Upper lobe of left lung (tissue), 6 donors: Measurements from ENCODE around the gene CCR1. TPM values are rescaled to one million over a fixed set of nuclear protein-coding genes. Genes with fewer than 3 reads are reported as not detected.
A peak's percentile ranks its signal among the peaks of the same experiment; 100 is the strongest.

Experiments used
- ATAC-seq, 2 donors: fragments of 200-7000 bp; cut with Tn5 transposase; one replicate each; pipeline ENCODE4 v1.9.1; 2022; ENCODE audit warnings: mild to moderate bottlenecking in 2 of 2, moderate library complexity in 2 of 2; ENCODE audit not compliant: low FRiP score in 2 of 2
- DNase-seq, 2 donors: peaks; one replicate each; pipeline ENCODE4 v3.0.0-alpha.2; 2019 to 2020
- H3K27ac ChIP-seq, 4 donors: fragments of 200-600 bp; sonication (generic); one replicate each; pipeline ENCODE4 v1.5.1; 2016 to 2019
- H3K27me3 ChIP-seq, 4 donors: fragments of 200-600 bp; sonication (generic); one replicate each; pipeline ENCODE4 v1.5.1; 2017 to 2019
- H3K36me3 ChIP-seq, 4 donors: fragments of 200-600 bp; sonication (generic); one replicate each; pipeline ENCODE4 v1.5.1; 2016 to 2019
- H3K4me1 ChIP-seq, 4 donors: fragments of 200-600 bp; sonication (generic); one replicate each; pipeline ENCODE4 v1.5.1; 2018 to 2019
- H3K4me3 ChIP-seq, 4 donors: fragments of 200-600 bp; sonication (generic); one replicate each; pipeline ENCODE4 v1.5.1; 2017 to 2019; ENCODE audit warnings: mild to moderate bottlenecking in 2 of 4, moderate library complexity in 1 of 4
- H3K9me3 ChIP-seq, 4 donors: fragments of 200-600 bp; sonication (generic); one replicate each; pipeline ENCODE4 v1.5.1; 2018 to 2019
- EP300 ChIP-seq, 4 donors: sonication (generic); formaldehyde crosslinking; IDR thresholded peaks; one replicate each; pipeline ENCODE4 v1.5.1; 2017; ENCODE audit warnings: antibody characterized with exemption in 4 of 4, control low read depth in 2 of 4
- POLR2A ChIP-seq, 4 donors: fragments of 450-650 bp; IDR thresholded peaks; one replicate each; pipeline ENCODE4 v1.5.1; 2016 to 2017; ENCODE audit warnings: antibody characterized with exemption in 4 of 4, mild to moderate bottlenecking in 2 of 4
- POLR2AphosphoS5 ChIP-seq, 2 donors: sonication (generic); formaldehyde crosslinking; IDR thresholded peaks; one replicate each; pipeline ENCODE4 v1.5.1; 2017; ENCODE audit warnings: antibody characterized with exemption in 2 of 2
- WGBS, 2 donors: methylation state at CpG; one replicate each; pipeline ENCODE4 v1.1.5; 2017 to 2018; 5-methylcytosine and 5-hydroxymethylcytosine counted together
- total RNA-seq, 6 donors: library from RNA; depleted of rRNA in 4 of 6; stranded (reverse); fragments of >200 nt in 4 of 6; gene quantifications; one replicate each; pipeline versions ENCODE4 v1.1.0 to v1.2.1, GENCODE V29; 2016 to 2021
- TF ChIP-seq, protein P1 (sequence below), 6 experiments: fragments of 450-650 bp in 4 of 6; fragments of 200-600 bp in 2 of 6; sonication (generic) in 2 of 6; IDR thresholded peaks; one replicate each; pipeline ENCODE4 v1.5.1; 2016 to 2019; ENCODE audit warnings: antibody characterized with exemption in 6 of 6
- donor health status: DM: no; HTN: no; CAD: no; lungs with moderate emphysema.
- donor health status: DM: no; HTN: yes; CAD: no; lungs with severe emphysema.

CCR1 gene
- total RNA-seq, 6 donors from 2014 or later, result 8.0 to 52.2 (median 17.8) TPM

GRCh38 chr3:46188708-46189107, 19.4 kb downstream of the CCR1 start:
- Histone ChIP-seq H3K4me3 (no peak overlapping the region), H3K27me3 (no peaks in the 10 kb centered on the region), H3K27ac (no peak overlapping the region), H3K36me3 (no peaks in the 10 kb centered on the region), H3K4me1 (peaks cover 0 to 4% (median 0%) of the 10 kb centered on the region in 4 donors), H3K9me3 (no peaks in the 10 kb centered on the region)
- DNase-seq, result no peak
- ATAC-seq, result no peak
- no peak for TF ChIP-seq POLR2AphosphoS5 (IDR thresholded peaks at IDR 0.05)
- no peak for TF ChIP-seq POLR2A (IDR thresholded peaks at IDR 0.05)
- TF ChIP-seq EP300 (IDR thresholded peaks at IDR 0.05), result no peak
- TF ChIP-seq, protein P1, sequence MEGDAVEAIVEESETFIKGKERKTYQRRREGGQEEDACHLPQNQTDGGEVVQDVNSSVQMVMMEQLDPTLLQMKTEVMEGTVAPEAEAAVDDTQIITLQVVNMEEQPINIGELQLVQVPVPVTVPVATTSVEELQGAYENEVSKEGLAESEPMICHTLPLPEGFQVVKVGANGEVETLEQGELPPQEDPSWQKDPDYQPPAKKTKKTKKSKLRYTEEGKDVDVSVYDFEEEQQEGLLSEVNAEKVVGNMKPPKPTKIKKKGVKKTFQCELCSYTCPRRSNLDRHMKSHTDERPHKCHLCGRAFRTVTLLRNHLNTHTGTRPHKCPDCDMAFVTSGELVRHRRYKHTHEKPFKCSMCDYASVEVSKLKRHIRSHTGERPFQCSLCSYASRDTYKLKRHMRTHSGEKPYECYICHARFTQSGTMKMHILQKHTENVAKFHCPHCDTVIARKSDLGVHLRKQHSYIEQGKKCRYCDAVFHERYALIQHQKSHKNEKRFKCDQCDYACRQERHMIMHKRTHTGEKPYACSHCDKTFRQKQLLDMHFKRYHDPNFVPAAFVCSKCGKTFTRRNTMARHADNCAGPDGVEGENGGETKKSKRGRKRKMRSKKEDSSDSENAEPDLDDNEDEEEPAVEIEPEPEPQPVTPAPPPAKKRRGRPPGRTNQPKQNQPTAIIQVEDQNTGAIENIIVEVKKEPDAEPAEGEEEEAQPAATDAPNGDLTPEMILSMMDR (IDR thresholded peaks at IDR 0.05), result no peak
- WGBS, 2 donors, result 94 to 98% methylated on average over 8 to 10 of the region's 10 CpGs

DNA sequence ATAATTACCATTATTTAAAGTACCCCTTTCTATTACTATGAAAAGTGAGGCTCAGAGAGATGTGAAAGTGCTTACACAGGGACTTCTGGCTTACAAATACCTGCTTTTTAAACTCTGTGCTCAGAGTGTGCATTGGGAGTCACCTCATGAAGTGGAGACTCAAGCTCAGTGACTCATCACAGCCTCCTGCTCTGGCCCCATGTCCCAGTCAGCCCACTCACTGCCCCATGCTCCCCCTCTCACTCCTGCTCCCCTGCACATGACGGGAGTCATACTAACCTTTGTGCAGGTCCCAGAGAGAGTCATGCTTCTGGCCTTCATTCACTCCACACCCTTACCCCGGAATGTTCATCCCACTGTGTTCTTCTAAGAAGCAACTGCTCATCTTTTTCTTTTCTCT, 20.2 kb downstream of the CCR1 start:
- peaks cover 0 to 4% (median 0%) of the 10 kb centered on the region in 4 donors for H3K4me1 ChIP-seq
- 96 to 97% methylated on average over 2 of the region's 2 CpGs for WGBS, 2 donors
- H3K4me3 ChIP-seq, result no peak overlapping the region
- no peak overlapping the region for H3K27ac ChIP-seq
- DNase-seq (peak in 1 of 2 donors; percentile 49), ATAC-seq (peak in 1 of 2 donors; percentile 40)
- no peaks in the 10 kb centered on the region for H3K27me3 ChIP-seq
- no peaks in the 10 kb centered on the region for H3K36me3 ChIP-seq
- TF ChIP-seq POLR2A (IDR thresholded peaks at IDR 0.05) (no peak), EP300 (IDR thresholded peaks at IDR 0.05) (no peak), POLR2AphosphoS5 (IDR thresholded peaks at IDR 0.05) (no peak)
- TF ChIP-seq, protein P1 (IDR thresholded peaks at IDR 0.05), result no peak
- H3K9me3 ChIP-seq, result no peaks in the 10 kb centered on the region

DNA sequence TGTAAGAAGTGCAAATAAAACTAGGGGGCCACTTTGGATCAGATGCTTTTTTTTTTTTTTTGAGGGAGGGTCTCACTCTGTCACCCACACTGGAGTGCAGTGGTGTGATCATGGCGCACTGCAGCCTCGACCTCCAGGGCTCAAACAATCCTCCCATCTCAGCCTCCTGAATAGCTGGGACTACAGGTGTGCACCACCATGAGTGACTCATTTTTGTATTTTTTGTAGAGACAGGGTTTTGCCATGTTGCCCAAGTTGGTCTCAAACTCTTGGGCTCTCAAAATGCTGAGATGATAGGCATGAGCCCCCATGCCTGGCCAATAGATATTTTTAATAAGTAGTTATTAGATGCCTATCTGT, 20.8 kb downstream of the CCR1 start:
- DNase-seq, result no peak
- H3K27me3 ChIP-seq, result no peaks in the 10 kb centered on the region

GRCh38 chr3:46186471-46187340, 21.4 kb downstream of the CCR1 start:
- ATAC-seq (no peak), DNase-seq (no peak)
- no peak overlapping the region for H3K4me3 ChIP-seq
- no peaks in the 10 kb centered on the region for H3K36me3 ChIP-seq
- TF ChIP-seq, protein P1 (IDR thresholded peaks at IDR 0.05), result no peak
- no peaks in the 10 kb centered on the region for H3K9me3 ChIP-seq
- H3K27ac ChIP-seq, result no peak overlapping the region
- peaks cover 0 to 4% (median 0%) of the 10 kb centered on the region in 4 donors for H3K4me1 ChIP-seq
- 45 to 54% methylated on average over 3 of the region's 3 CpGs for WGBS, 2 donors
- H3K27me3 ChIP-seq, result no peaks in the 10 kb centered on the region

More for the DNA sequence above, 20.8 kb downstream of the CCR1 start:
- Histone ChIP-seq H3K4me1 (peaks cover 0 to 4% (median 0%) of the 10 kb centered on the region in 4 donors), H3K4me3 (no peak overlapping the region), H3K36me3 (no peaks in the 10 kb centered on the region), H3K27ac (no peak overlapping the region), H3K9me3 (no peaks in the 10 kb centered on the region)
- WGBS, 2 donors, result 80 to 93% methylated on average over 2 of the region's 2 CpGs
- no peak for ATAC-seq
- TF ChIP-seq, protein P1 (IDR thresholded peaks at IDR 0.05), result no peak
- no peak for TF ChIP-seq POLR2AphosphoS5 (IDR thresholded peaks at IDR 0.05)
- TF ChIP-seq POLR2A (IDR thresholded peaks at IDR 0.05), result no peak
- TF ChIP-seq EP300 (IDR thresholded peaks at IDR 0.05), result no peak

GRCh38 chr3:46184469-46184868, 23.6 kb downstream of the CCR1 start:
- H3K27me3 ChIP-seq, result no peaks in the 10 kb centered on the region
- no peaks in the 10 kb centered on the region for H3K9me3 ChIP-seq
- DNase-seq (no peak), ATAC-seq (no peak)
- H3K4me1 ChIP-seq, result peaks cover 0 to 4% (median 0%) of the 10 kb centered on the region in 4 donors
- WGBS, 2 donors, result 91 to 100% methylated on average over 1 of the region's 1 CpG
- H3K36me3 ChIP-seq, result no peaks in the 10 kb centered on the region
- TF ChIP-seq POLR2A (IDR thresholded peaks at IDR 0.05), result no peak
- TF ChIP-seq EP300 (IDR thresholded peaks at IDR 0.05), result no peak
- TF ChIP-seq, protein P1 (IDR thresholded peaks at IDR 0.05), result no peak
- no peak for TF ChIP-seq POLR2AphosphoS5 (IDR thresholded peaks at IDR 0.05)
- H3K27ac ChIP-seq, result no peak overlapping the region
- no peak overlapping the region for H3K4me3 ChIP-seq
